WTC11 (cell line): ENCODE results near the gene CHMP5. TPM values are rescaled to one million over a fixed set of nuclear protein-coding genes. Genes with fewer than 3 reads are reported as not detected.
A peak's percentile ranks its signal among the peaks of the same experiment; 100 is the strongest.

ENCODE experiments used
- ATAC-seq: fragments of 200-7000 bp; cut with Tn5 transposase; 2 replicates; pipeline ENCODE4 v1.10.0; 2021; ENCODE audit warnings: mild to moderate bottlenecking, moderate library complexity
- CTCF ChIA-PET: fragments of 300-600 bp; sonication (Branson Sonifier 250); formaldehyde crosslinking; loops from one replicate; lab custom pipeline; 2021; ENCODE audit warnings: antibody characterized with exemption; lab: Charles Lee
- POLR2A ChIA-PET: fragments of 350-600 bp; sonication (Branson Sonifier 250); formaldehyde crosslinking; loops from one replicate; lab custom pipeline; 2021; ENCODE audit warnings: antibody characterized with exemption; lab: Charles Lee
- DNase-seq: peaks from one replicate; pipeline ENCODE4 v3.0.0; 2021; ENCODE audit warnings: low spot score
- H3K27ac Mint-ChIP-seq: 2 replicates; pipeline ENCODE4 v1.8.0; 2021; ENCODE audit warnings: mixed read lengths
- H3K27me3 Mint-ChIP-seq: 2 replicates; pipeline ENCODE4 v1.8.0; 2021; ENCODE audit warnings: low read depth, mild to moderate bottlenecking, moderate library complexity, mixed read lengths
- H3K36me3 Mint-ChIP-seq: 2 replicates; pipeline ENCODE4 v1.8.0; 2021; ENCODE audit warnings: mixed read lengths
- H3K4me1 Mint-ChIP-seq: 2 replicates; pipeline ENCODE4 v1.8.0; 2022; ENCODE audit warnings: mixed read lengths
- H3K4me3 Mint-ChIP-seq: 2 replicates; pipeline ENCODE4 v1.8.0; 2021; ENCODE audit warnings: mild to moderate bottlenecking, moderate library complexity, mixed read lengths
- H3K9me3 Mint-ChIP-seq: 2 replicates; pipeline ENCODE4 v1.8.0; 2021; ENCODE audit warnings: mixed read lengths
- CBFB ChIP-seq: sonication (generic); formaldehyde crosslinking; IDR thresholded peaks from 2 replicates; pipeline ENCODE4 v1.8.1; 2022; ENCODE audit warnings: mild to moderate bottlenecking, low read depth, missing genetic modification reagents
- ETV6 ChIP-seq: sonication (generic); formaldehyde crosslinking; IDR thresholded peaks from 2 replicates; pipeline ENCODE4 v1.8.1; 2022; ENCODE audit warnings: mild to moderate bottlenecking, missing genetic modification reagents
- FOXK1 ChIP-seq: sonication (generic); formaldehyde crosslinking; IDR thresholded peaks from 2 replicates; pipeline ENCODE4 v1.8.0; 2022; ENCODE audit warnings: mild to moderate bottlenecking, moderate library complexity, missing genetic modification reagents
- GABPB1 ChIP-seq: sonication (generic); formaldehyde crosslinking; IDR thresholded peaks from 2 replicates; pipeline ENCODE4 v1.8.1; 2023; ENCODE audit warnings: mild to moderate bottlenecking, missing genetic modification reagents
- JUN ChIP-seq: sonication (generic); formaldehyde crosslinking; IDR thresholded peaks from 2 replicates; pipeline ENCODE4 v1.8.0; 2023; ENCODE audit warnings: mild to moderate bottlenecking, missing genetic modification reagents
- MYBL2 ChIP-seq: sonication (generic); formaldehyde crosslinking; IDR thresholded peaks from 2 replicates; pipeline ENCODE4 v1.8.1; 2023; ENCODE audit warnings: mild to moderate bottlenecking, moderate library complexity, missing genetic modification reagents
- OVOL2 ChIP-seq: fragments of 250-450 bp; sonication (Bioruptor Pico); IDR thresholded peaks from 2 replicates; pipeline ENCODE4 v1.9.0; 2021; ENCODE audit warnings: mild to moderate bottlenecking, borderline replicate concordance
- RELA ChIP-seq: sonication (generic); formaldehyde crosslinking; IDR thresholded peaks from 2 replicates; pipeline ENCODE4 v1.8.1; 2022; ENCODE audit warnings: missing genetic modification reagents, mild to moderate bottlenecking, borderline replicate concordance
- SP1 ChIP-seq: sonication (generic); formaldehyde crosslinking; conservative IDR thresholded peaks from 2 replicates; pipeline ENCODE4 v1.8.1; 2022; ENCODE audit warnings: missing genetic modification reagents
- TEAD1 ChIP-seq: sonication (generic); formaldehyde crosslinking; IDR thresholded peaks from 2 replicates; pipeline ENCODE4 v1.8.0; 2022; ENCODE audit warnings: mild to moderate bottlenecking, missing genetic modification reagents
- TP53 ChIP-seq: sonication (generic); formaldehyde crosslinking; IDR thresholded peaks from 2 replicates; pipeline ENCODE4 v1.8.1; 2023; ENCODE audit warnings: mild to moderate bottlenecking, missing genetic modification reagents
- ZNF121 ChIP-seq: sonication (generic); formaldehyde crosslinking; IDR thresholded peaks from 2 replicates; pipeline ENCODE4 v1.8.0; 2023; ENCODE audit warnings: missing genetic modification reagents
- ZNF396 ChIP-seq: fragments of 250-450 bp; sonication (Bioruptor Pico); IDR thresholded peaks from 2 replicates; pipeline ENCODE4 v1.8.0; 2021; ENCODE audit warnings: mild to moderate bottlenecking, moderate library complexity, borderline replicate concordance
- ZNF416 ChIP-seq: fragments of 250-450 bp; sonication (Bioruptor Pico); IDR thresholded peaks from 2 replicates; pipeline ENCODE4 v1.9.0; 2021; ENCODE audit warnings: mild to moderate bottlenecking, inconsistent platforms
- total RNA-seq: library from RNA; stranded (reverse); gene quantifications from 3 replicates; pipeline ENCODE4 v1.2.3, GENCODE V29; 2021
- TF ChIP-seq, protein P1 (sequence below): sonication (generic); formaldehyde crosslinking; IDR thresholded peaks from 2 replicates; pipeline ENCODE4 v1.8.0; 2022; ENCODE audit warnings: mild to moderate bottlenecking, missing genetic modification reagents
- TF ChIP-seq, protein P2 (sequence below): sonication (generic); formaldehyde crosslinking; IDR thresholded peaks from 2 replicates; pipeline ENCODE4 v1.8.1; 2022; ENCODE audit warnings: mild to moderate bottlenecking, missing genetic modification reagents, moderate library complexity, borderline replicate concordance
- TF ChIP-seq, protein P3 (sequence below): sonication (generic); formaldehyde crosslinking; IDR thresholded peaks from 2 replicates; pipeline ENCODE4 v1.8.1; 2022; ENCODE audit warnings: mild to moderate bottlenecking, moderate library complexity, missing genetic modification reagents
- TF ChIP-seq, protein P4 (sequence below): sonication (generic); formaldehyde crosslinking; IDR thresholded peaks from 2 replicates; pipeline ENCODE4 v1.8.1; 2023; ENCODE audit warnings: mild to moderate bottlenecking, missing genetic modification reagents, moderate library complexity
- TF ChIP-seq, protein P5 (sequence below): sonication (generic); formaldehyde crosslinking; conservative IDR thresholded peaks from 2 replicates; pipeline ENCODE4 v1.8.1; 2022; ENCODE audit warnings: mild to moderate bottlenecking, missing genetic modification reagents
- TF ChIP-seq, protein P6 (sequence below): sonication (generic); formaldehyde crosslinking; IDR thresholded peaks from 2 replicates; pipeline ENCODE4 v1.8.1; 2022; ENCODE audit warnings: missing genetic modification reagents, borderline replicate concordance
- TF ChIP-seq, protein P7 (sequence below): sonication (generic); formaldehyde crosslinking; IDR thresholded peaks from 2 replicates; pipeline ENCODE4 v1.8.1; 2023; ENCODE audit warnings: mild to moderate bottlenecking, missing genetic modification reagents
- TF ChIP-seq, protein P8 (sequence below): sonication (generic); formaldehyde crosslinking; IDR thresholded peaks from 2 replicates; pipeline ENCODE4 v1.8.0; 2023; ENCODE audit warnings: missing genetic modification reagents, mild to moderate bottlenecking, borderline replicate concordance
- TF ChIP-seq, protein P9 (sequence below): sonication (generic); formaldehyde crosslinking; IDR thresholded peaks from 2 replicates; pipeline ENCODE4 v1.8.0; 2023; ENCODE audit warnings: missing genetic modification reagents

The CHMP5 gene
- total RNA-seq, 1 experiment from 2014 or later, result 46.2 TPM

DNA sequence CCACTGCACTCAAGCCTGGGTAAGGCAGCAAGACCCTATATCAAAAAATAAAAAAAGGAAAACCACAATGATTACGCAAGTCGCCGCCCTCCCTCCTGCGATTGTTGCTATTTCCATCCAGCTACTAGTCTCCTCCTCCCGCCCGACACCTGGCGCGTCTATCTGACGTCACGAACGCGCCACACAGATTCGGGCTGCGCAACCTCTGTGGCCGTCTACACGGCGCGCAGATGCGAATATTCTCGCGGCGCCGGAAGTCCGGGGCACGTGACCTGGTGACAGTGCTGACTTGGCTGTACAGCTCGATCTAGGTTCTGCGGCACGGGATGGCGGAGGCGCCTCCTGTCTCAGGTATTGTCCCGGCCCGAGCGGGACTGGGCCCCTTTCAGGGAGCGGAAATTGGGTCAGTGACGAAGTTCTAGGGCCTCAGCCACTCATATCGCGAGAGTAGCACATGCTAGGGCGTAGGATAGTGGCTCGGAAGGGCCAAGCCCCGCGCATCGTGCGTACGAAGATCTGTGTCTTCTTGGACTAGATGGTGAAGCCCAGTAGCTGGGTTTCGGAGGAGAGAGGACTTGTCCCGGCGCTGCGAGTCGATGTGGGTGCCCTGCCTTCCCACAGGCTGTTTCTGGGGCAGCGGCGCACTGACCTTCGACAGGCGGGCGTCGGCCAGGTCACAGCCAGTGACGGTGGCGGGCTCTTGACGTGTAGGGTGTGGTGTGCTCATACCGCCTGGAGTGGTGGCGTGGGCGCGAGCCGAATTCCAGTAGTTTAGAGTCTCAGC, 25.6 kb downstream of the CHMP5 start, which contains the start of gene NFX1:
Gene NFX1 (plus strand): TSS at position 270 of the 784 bp plus-strand sequence. CDS start 57 bp downstream, at position 327.
- peak within 1 kb of the TSS; percentile 99 for H3K4me3 Mint-ChIP-seq
- H3K27ac Mint-ChIP-seq, result peak within 1 kb of the TSS; percentile 99
- peak; percentile 96 for DNase-seq
- no peaks in the 10 kb centered on the region for H3K27me3 Mint-ChIP-seq
- H3K9me3 Mint-ChIP-seq, result no peaks in the 10 kb centered on the region
- H3K36me3 Mint-ChIP-seq, result peaks cover 10% of the 10 kb centered on the region
- ATAC-seq, result peak; percentile 90
- CTCF ChIA-PET, result interaction anchor here (0.6 to 1.7 kb wide), 6 partner anchors 125 to 233 kb away, joined by 3 to 7 read pairs (median 4); partner anchors contain the start of genes ANKRD18B and AQP3
- POLR2A ChIA-PET, result interaction anchor here (0.6 to 1.5 kb wide), 8 partner anchors 12 to 1024 kb away, joined by 3 to 13 read pairs (median 6); partner anchors contain the start of genes BAG1, CHMP5, DNAJA1 and NOL6
- peaks cover 14% of the 10 kb centered on the region for H3K4me1 Mint-ChIP-seq
- TF ChIP-seq, protein P1, sequence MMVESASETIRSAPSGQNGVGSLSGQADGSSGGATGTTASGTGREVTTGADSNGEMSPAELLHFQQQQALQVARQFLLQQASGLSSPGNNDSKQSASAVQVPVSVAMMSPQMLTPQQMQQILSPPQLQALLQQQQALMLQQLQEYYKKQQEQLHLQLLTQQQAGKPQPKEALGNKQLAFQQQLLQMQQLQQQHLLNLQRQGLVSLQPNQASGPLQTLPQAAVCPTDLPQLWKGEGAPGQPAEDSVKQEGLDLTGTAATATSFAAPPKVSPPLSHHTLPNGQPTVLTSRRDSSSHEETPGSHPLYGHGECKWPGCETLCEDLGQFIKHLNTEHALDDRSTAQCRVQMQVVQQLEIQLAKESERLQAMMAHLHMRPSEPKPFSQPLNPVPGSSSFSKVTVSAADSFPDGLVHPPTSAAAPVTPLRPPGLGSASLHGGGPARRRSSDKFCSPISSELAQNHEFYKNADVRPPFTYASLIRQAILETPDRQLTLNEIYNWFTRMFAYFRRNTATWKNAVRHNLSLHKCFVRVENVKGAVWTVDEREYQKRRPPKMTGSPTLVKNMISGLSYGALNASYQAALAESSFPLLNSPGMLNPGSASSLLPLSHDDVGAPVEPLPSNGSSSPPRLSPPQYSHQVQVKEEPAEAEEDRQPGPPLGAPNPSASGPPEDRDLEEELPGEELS, result peak; percentile 92; the same call in 1 of the 2 replicates
- TF ChIP-seq, protein P2, sequence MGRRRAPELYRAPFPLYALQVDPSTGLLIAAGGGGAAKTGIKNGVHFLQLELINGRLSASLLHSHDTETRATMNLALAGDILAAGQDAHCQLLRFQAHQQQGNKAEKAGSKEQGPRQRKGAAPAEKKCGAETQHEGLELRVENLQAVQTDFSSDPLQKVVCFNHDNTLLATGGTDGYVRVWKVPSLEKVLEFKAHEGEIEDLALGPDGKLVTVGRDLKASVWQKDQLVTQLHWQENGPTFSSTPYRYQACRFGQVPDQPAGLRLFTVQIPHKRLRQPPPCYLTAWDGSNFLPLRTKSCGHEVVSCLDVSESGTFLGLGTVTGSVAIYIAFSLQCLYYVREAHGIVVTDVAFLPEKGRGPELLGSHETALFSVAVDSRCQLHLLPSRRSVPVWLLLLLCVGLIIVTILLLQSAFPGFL (CRISPR knock-in tag), result no peak
- peak; percentile 95 for TF ChIP-seq SP1
- TF ChIP-seq, protein P3, sequence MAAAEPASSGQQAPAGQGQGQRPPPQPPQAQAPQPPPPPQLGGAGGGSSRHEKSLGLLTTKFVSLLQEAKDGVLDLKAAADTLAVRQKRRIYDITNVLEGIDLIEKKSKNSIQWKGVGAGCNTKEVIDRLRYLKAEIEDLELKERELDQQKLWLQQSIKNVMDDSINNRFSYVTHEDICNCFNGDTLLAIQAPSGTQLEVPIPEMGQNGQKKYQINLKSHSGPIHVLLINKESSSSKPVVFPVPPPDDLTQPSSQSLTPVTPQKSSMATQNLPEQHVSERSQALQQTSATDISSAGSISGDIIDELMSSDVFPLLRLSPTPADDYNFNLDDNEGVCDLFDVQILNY, result peak; percentile 86
- TF ChIP-seq, protein P4, sequence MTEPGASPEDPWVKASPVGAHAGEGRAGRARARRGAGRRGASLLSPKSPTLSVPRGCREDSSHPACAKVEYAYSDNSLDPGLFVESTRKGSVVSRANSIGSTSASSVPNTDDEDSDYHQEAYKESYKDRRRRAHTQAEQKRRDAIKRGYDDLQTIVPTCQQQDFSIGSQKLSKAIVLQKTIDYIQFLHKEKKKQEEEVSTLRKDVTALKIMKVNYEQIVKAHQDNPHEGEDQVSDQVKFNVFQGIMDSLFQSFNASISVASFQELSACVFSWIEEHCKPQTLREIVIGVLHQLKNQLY (CRISPR knock-in tag), result no peak
- TF ChIP-seq, protein P5, sequence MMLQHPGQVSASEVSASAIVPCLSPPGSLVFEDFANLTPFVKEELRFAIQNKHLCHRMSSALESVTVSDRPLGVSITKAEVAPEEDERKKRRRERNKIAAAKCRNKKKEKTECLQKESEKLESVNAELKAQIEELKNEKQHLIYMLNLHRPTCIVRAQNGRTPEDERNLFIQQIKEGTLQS, result no peak
- peak; percentile 68; the same call in 1 of the 2 replicates for TF ChIP-seq TP53 (CRISPR knock-in tag)
- TF ChIP-seq, protein P6, sequence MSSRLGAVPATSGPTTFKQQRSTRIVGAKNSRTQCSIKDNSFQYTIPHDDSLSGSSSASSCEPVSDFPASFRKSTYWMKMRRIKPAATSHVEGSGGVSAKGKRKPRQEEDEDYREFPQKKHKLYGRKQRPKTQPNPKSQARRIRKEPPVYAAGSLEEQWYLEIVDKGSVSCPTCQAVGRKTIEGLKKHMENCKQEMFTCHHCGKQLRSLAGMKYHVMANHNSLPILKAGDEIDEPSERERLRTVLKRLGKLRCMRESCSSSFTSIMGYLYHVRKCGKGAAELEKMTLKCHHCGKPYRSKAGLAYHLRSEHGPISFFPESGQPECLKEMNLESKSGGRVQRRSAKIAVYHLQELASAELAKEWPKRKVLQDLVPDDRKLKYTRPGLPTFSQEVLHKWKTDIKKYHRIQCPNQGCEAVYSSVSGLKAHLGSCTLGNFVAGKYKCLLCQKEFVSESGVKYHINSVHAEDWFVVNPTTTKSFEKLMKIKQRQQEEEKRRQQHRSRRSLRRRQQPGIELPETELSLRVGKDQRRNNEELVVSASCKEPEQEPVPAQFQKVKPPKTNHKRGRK, result no peak
- TF ChIP-seq, protein P7, sequence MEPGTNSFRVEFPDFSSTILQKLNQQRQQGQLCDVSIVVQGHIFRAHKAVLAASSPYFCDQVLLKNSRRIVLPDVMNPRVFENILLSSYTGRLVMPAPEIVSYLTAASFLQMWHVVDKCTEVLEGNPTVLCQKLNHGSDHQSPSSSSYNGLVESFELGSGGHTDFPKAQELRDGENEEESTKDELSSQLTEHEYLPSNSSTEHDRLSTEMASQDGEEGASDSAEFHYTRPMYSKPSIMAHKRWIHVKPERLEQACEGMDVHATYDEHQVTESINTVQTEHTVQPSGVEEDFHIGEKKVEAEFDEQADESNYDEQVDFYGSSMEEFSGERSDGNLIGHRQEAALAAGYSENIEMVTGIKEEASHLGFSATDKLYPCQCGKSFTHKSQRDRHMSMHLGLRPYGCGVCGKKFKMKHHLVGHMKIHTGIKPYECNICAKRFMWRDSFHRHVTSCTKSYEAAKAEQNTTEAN, result 0 out of 2 replicates have a peak, but pooled peaks have one; percentile 81
- peak; percentile 90 for TF ChIP-seq ETV6 (CRISPR knock-in tag)
- TF ChIP-seq FOXK1 (CRISPR knock-in tag), result peak; percentile 99
- peak; percentile 94 for TF ChIP-seq CBFB (CRISPR knock-in tag)
- no peak for TF ChIP-seq ZNF121 (CRISPR knock-in tag)
- TF ChIP-seq MYBL2 (CRISPR knock-in tag), result 0 out of 2 replicates have a peak, but pooled peaks have one; percentile 50
- peak; percentile 74; the same call in 1 of the 2 replicates for TF ChIP-seq TEAD1 (CRISPR knock-in tag)
- TF ChIP-seq, protein P8, sequence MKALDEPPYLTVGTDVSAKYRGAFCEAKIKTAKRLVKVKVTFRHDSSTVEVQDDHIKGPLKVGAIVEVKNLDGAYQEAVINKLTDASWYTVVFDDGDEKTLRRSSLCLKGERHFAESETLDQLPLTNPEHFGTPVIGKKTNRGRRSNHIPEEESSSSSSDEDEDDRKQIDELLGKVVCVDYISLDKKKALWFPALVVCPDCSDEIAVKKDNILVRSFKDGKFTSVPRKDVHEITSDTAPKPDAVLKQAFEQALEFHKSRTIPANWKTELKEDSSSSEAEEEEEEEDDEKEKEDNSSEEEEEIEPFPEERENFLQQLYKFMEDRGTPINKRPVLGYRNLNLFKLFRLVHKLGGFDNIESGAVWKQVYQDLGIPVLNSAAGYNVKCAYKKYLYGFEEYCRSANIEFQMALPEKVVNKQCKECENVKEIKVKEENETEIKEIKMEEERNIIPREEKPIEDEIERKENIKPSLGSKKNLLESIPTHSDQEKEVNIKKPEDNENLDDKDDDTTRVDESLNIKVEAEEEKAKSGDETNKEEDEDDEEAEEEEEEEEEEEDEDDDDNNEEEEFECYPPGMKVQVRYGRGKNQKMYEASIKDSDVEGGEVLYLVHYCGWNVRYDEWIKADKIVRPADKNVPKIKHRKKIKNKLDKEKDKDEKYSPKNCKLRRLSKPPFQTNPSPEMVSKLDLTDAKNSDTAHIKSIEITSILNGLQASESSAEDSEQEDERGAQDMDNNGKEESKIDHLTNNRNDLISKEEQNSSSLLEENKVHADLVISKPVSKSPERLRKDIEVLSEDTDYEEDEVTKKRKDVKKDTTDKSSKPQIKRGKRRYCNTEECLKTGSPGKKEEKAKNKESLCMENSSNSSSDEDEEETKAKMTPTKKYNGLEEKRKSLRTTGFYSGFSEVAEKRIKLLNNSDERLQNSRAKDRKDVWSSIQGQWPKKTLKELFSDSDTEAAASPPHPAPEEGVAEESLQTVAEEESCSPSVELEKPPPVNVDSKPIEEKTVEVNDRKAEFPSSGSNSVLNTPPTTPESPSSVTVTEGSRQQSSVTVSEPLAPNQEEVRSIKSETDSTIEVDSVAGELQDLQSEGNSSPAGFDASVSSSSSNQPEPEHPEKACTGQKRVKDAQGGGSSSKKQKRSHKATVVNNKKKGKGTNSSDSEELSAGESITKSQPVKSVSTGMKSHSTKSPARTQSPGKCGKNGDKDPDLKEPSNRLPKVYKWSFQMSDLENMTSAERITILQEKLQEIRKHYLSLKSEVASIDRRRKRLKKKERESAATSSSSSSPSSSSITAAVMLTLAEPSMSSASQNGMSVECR (CRISPR knock-in tag), result no peak; the same call in none of the 2 replicates
- TF ChIP-seq GABPB1 (CRISPR knock-in tag), result peak; percentile 92
- no peak for TF ChIP-seq OVOL2 (CRISPR knock-in tag)
- TF ChIP-seq JUN (CRISPR knock-in tag), result no peak
- TF ChIP-seq ZNF396, result no peak
- TF ChIP-seq ZNF416 (CRISPR knock-in tag), result no peak
- TF ChIP-seq, protein P9, sequence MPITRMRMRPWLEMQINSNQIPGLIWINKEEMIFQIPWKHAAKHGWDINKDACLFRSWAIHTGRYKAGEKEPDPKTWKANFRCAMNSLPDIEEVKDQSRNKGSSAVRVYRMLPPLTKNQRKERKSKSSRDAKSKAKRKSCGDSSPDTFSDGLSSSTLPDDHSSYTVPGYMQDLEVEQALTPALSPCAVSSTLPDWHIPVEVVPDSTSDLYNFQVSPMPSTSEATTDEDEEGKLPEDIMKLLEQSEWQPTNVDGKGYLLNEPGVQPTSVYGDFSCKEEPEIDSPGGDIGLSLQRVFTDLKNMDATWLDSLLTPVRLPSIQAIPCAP (CRISPR knock-in tag), result peak; percentile 61; the same call in 1 of the 2 replicates
- no peak for TF ChIP-seq RELA (CRISPR knock-in tag)
